GM12878 (cell line): ENCODE data around the gene SLC16A10.

Experiments
- CEBPB ChIP-seq, 2 experiments: fragments of 150-350 bp in 1 of 2; IDR thresholded peaks; 2 replicates each; pipeline ENCODE4 v1.6.1; 2012 to 2014; ENCODE audit warnings: low read depth in 2 of 2, low read length in 2 of 2, borderline replicate concordance in 1 of 2, inconsistent platforms in 1 of 2
- CHD4 ChIP-seq: fragments of 200-600 bp; sonication (generic); IDR thresholded peaks from 2 replicates; pipeline ENCODE4 v1.6.1; 2016; ENCODE audit warnings: mild to moderate bottlenecking
- MTA2 ChIP-seq: fragments of 450-650 bp; IDR thresholded peaks from 2 replicates; pipeline ENCODE4 v1.6.1; 2016; ENCODE audit warnings: low read depth, mild to moderate bottlenecking, moderate library complexity
- RFX5 ChIP-seq: IDR thresholded peaks from 2 replicates; pipeline ENCODE4 v1.6.1; 2011; ENCODE audit warnings: low read depth, low read length, improper control_type of control experiment
- ZZZ3 ChIP-seq: IDR thresholded peaks from 2 replicates; pipeline ENCODE4 v1.6.1; 2011; ENCODE audit warnings: low read depth; ENCODE audit not compliant: control insufficient read depth, insufficient read length
- TF ChIP-seq, protein P1 (sequence below), 3 experiments: IDR thresholded peaks in 2 of 3; conservative IDR thresholded peaks in 1 of 3; 2 replicates each; pipeline ENCODE4 v1.5.1; 2011; ENCODE audit warnings: low read depth in 3 of 3, low read length in 3 of 3, mild to moderate bottlenecking in 3 of 3, control low read depth in 2 of 3, moderate library complexity in 2 of 3, inconsistent platforms in 1 of 3, mixed read lengths in 1 of 3; ENCODE audit not compliant: control insufficient read depth in 2 of 3, insufficient read depth in 1 of 3; ENCODE audit errors: extremely low read depth in 1 of 3

DNA sequence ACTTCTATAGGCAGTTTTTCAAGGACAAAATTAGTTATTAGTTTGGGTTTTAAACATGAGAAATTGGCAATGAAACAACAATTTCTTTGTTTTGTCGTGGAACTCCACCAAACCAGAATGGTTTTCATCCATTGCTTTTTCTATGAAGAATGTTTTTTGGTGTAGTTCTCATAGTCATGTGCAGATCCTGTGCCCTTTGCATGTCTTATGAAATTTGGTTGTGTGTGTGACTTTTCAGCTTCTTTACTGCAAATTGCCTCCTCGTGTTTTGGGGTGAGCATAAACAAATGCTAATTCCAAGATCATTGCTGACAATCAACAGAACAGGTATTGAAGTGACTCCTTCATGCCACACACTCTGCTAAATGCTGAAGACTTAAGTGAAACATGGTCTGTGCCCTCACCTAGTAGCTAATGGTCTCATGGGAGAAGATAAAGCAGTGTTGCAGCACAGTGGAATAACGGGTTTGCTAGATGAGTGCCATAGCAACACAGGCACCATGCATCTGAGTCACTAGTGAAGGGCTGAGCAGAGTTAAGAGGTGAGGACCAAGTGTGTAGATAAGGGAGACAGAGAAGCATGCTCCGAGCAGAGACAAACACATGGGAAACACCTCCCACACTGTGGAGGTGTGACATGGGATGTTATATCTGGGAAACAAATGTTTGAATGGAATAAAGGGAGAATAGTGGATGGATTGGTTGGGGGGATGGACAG is 120.0 kb downstream of the SLC16A10 start:
- no peak for TF ChIP-seq MTA2
- TF ChIP-seq, protein P1, sequence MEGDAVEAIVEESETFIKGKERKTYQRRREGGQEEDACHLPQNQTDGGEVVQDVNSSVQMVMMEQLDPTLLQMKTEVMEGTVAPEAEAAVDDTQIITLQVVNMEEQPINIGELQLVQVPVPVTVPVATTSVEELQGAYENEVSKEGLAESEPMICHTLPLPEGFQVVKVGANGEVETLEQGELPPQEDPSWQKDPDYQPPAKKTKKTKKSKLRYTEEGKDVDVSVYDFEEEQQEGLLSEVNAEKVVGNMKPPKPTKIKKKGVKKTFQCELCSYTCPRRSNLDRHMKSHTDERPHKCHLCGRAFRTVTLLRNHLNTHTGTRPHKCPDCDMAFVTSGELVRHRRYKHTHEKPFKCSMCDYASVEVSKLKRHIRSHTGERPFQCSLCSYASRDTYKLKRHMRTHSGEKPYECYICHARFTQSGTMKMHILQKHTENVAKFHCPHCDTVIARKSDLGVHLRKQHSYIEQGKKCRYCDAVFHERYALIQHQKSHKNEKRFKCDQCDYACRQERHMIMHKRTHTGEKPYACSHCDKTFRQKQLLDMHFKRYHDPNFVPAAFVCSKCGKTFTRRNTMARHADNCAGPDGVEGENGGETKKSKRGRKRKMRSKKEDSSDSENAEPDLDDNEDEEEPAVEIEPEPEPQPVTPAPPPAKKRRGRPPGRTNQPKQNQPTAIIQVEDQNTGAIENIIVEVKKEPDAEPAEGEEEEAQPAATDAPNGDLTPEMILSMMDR (IDR thresholded peaks at IDR 0.05 in 2 of 3, conservative IDR thresholded peaks at IDR 0.05 in 1 of 3; ENCODE audit: control insufficient read depth in 2 of 3, extremely low read depth in 1 of 3, insufficient read depth in 1 of 3, low read depth in 3 of 3, low read length in 3 of 3): no peak
- no peak for TF ChIP-seq RFX5
- TF ChIP-seq CEBPB (IDR thresholded peaks at IDR 0.05; ENCODE audit: borderline replicate concordance in 1 of 2, low read depth in 2 of 2, low read length in 2 of 2): no peak
- TF ChIP-seq CHD4: no peak
- no peak for TF ChIP-seq ZZZ3
